Right cardiac atrium (tissue), 5 donors: ENCODE measurements around the gene FOXA1. TPM values are rescaled to one million over a fixed set of nuclear protein-coding genes. Genes with fewer than 3 reads are reported as not detected.

ENCODE experiments used
- ATAC-seq, 2 donors: fragments of 200-7000 bp; cut with Tn5 transposase; one replicate each; pipeline versions ENCODE4 v1.8.0 to v1.9.1; 2020; ENCODE audit warnings: moderate library complexity in 2 of 2, mild to moderate bottlenecking in 1 of 2
- DNase-seq, 3 donors: peaks; one replicate each; pipeline ENCODE4 v3.0.0-alpha.2; 2020
- H3K27ac ChIP-seq: one replicate; pipeline ENCODE4 v1.5.1; 2013; ENCODE audit warnings: mild to moderate bottlenecking, low read length, control low read depth, moderate library complexity
- H3K27me3 ChIP-seq: one replicate; pipeline ENCODE4 v1.6.1; 2013; ENCODE audit not compliant: control insufficient read depth, insufficient read depth
- H3K4me1 ChIP-seq: one replicate; pipeline ENCODE4 v1.6.1; 2013; ENCODE audit warnings: low read length; ENCODE audit not compliant: control insufficient read depth, insufficient read depth
- H3K4me3 ChIP-seq: one replicate; pipeline ENCODE4 v1.5.1; 2013; ENCODE audit warnings: low read length, control low read depth
- H3K9me3 ChIP-seq: one replicate; pipeline ENCODE4 v1.6.1; 2013; ENCODE audit warnings: low read length; ENCODE audit not compliant: control insufficient read depth
- WGBS: extraction: QIAGEN DNeasy Blood & Tissue Kit; methylation state at CpG from one replicate; pipeline ENCODE4 v1.1.7; 2013; 5-methylcytosine and 5-hydroxymethylcytosine counted together
- intact Hi-C, 4 donors: fragments of 100-400 bp; cut with DNase I; formaldehyde crosslinking; loops; one replicate each; pipeline versions ENCODE4 v1.11.0 to v1.14.0; 2022 to 2023
- polyA plus RNA-seq: library from polyadenylated mRNA; stranded (reverse); fragments of 200-250 nt; gene quantifications from one replicate; pipeline ENCODE4 v1.2.3, GENCODE V29; 2013
- total RNA-seq, 4 donors: library from RNA; stranded (reverse); fragmentation: NEBNext Ultra II Directional; extraction: Animal tissue kit (Norgen Biotek cat#: 25700); gene quantifications; one replicate each; pipeline ENCODE4 v1.2.1, GENCODE V29; 2021
- donor health status: healthy with polysubstance abuse.
- donor health status: DM: no; HTN: yes; CAD: no.
- donor health status: DM: no; HTN: no; CAD: no.
- donor health status: DM: no; HTN: yes; CAD: no; lungs with severe emphysema.
- donor health status: DM: yes; HTN: yes; CAD: no.

FOXA1 gene
- total and polyA plus RNA-seq, 5 donors: not detected

- no peaks in the 10 kb centered on the region for H3K4me1 ChIP-seq
- H3K27ac ChIP-seq: no peak overlapping the region
- DNase-seq (no peak), ATAC-seq (no peak)
- H3K4me3 ChIP-seq: no peak overlapping the region
- no peaks in the 10 kb centered on the region for H3K27me3 ChIP-seq
- no peaks in the 10 kb centered on the region for H3K9me3 ChIP-seq
- intact Hi-C loops: no loop called here
These were observed 49.9 kb downstream of the FOXA1 start for GRCh38 chr14:37545174-37545573.

GRCh38 chr14:37544407-37544806 lies 50.6 kb downstream of the FOXA1 start:
- DNase-seq: no peak
- ATAC-seq: no peak
- Histone ChIP-seq H3K4me1 (no peaks in the 10 kb centered on the region), H3K9me3 (no peaks in the 10 kb centered on the region), H3K4me3 (no peak overlapping the region), H3K27me3 (no peaks in the 10 kb centered on the region), H3K27ac (no peak overlapping the region)
- 58% methylated on average over 2 of the region's 2 CpGs for WGBS
- intact Hi-C loops: no loop called here

- Histone ChIP-seq H3K9me3 (no peaks in the 10 kb centered on the region), H3K27me3 (no peaks in the 10 kb centered on the region), H3K4me1 (no peaks in the 10 kb centered on the region), H3K4me3 (no peak overlapping the region), H3K27ac (no peak overlapping the region)
- ATAC-seq (no peak), DNase-seq (no peak)
- intact Hi-C loops: no loop called here
- 95% methylated on average over 1 of the region's 1 CpG for WGBS
These were observed 55.1 kb downstream of the FOXA1 start for GRCh38 chr14:37539992-37540391.

Other genes with a start within 250 kb of the FOXA1 start
- not detected for gene TTC6, start 380 bp upstream of the FOXA1 start, total RNA-seq
- gene TTC6, start 380 bp upstream of the FOXA1 start, polyA plus RNA-seq: not detected